ENCODE data around the gene ANXA4. TPM values are rescaled to one million over a fixed set of nuclear protein-coding genes. Genes with fewer than 3 reads are reported as not detected.

The ANXA4 gene
- total RNA-seq, 1 donor from 2014 or later: 73.6 TPM

GRCh38 chr2:69848186-69848790 is 106.4 kb downstream of the ANXA4 start:
- no peak for TF ChIP-seq CTCF (IDR thresholded peaks at IDR 0.05; ENCODE audit: insufficient read depth, low read length, poor library complexity, severe bottlenecking)
- H3K36me3 ChIP-seq (ENCODE audit: control insufficient read depth, insufficient read depth, low read length): peaks cover 2% of the 10 kb centered on the region

GRCh38 chr2:69858261-69858660 is 116.3 kb downstream of the ANXA4 start:
- DNase-seq (ENCODE audit: low read depth): no peak
- H3K36me3 ChIP-seq (ENCODE audit: control insufficient read depth, insufficient read depth, low read length): no peaks in the 10 kb centered on the region
- H3K4me3 ChIP-seq (ENCODE audit: low read depth, low read length): no peak overlapping the region
- no peaks in the 10 kb centered on the region for H3K27me3 ChIP-seq (ENCODE audit: control insufficient read depth, insufficient read depth, low read length)
- TF ChIP-seq CTCF (IDR thresholded peaks at IDR 0.05; ENCODE audit: insufficient read depth, low read length, poor library complexity, severe bottlenecking): no peak

More at GRCh38 chr2:69848186-69848790, 106.4 kb downstream of the ANXA4 start:
- DNase-seq (ENCODE audit: low read depth): no peak
- H3K27me3 ChIP-seq (ENCODE audit: control insufficient read depth, insufficient read depth, low read length): no peaks in the 10 kb centered on the region
- no peak overlapping the region for H3K4me3 ChIP-seq (ENCODE audit: low read depth, low read length)

- Histone ChIP-seq H3K36me3 (ENCODE audit: control insufficient read depth, insufficient read depth, low read length) (no peaks in the 10 kb centered on the region), H3K4me3 (ENCODE audit: low read depth, low read length) (no peak overlapping the region), H3K27me3 (ENCODE audit: control insufficient read depth, insufficient read depth, low read length) (no peaks in the 10 kb centered on the region)
- no peak for TF ChIP-seq CTCF (IDR thresholded peaks at IDR 0.05; ENCODE audit: insufficient read depth, low read length, poor library complexity, severe bottlenecking)
- DNase-seq (ENCODE audit: low read depth): no peak
These were observed 121.4 kb downstream of the ANXA4 start for GRCh38 chr2:69863298-69863697.

Other genes with a start within 250 kb of the ANXA4 start
- 32.5 and 54.3 TPM in 2 replicates for gene AAK1, start 98.4 kb upstream of the ANXA4 start, total RNA-seq
- gene GMCL1, start 87.5 kb downstream of the ANXA4 start, total RNA-seq: 10.7 and 12.2 TPM in 2 replicates
- 69.4 and 84.1 TPM in 2 replicates for gene SNRNP27, start 151.8 kb downstream of the ANXA4 start, total RNA-seq
- 14.1 and 14.4 TPM in 2 replicates for gene MXD1, start 173.0 kb downstream of the ANXA4 start, total RNA-seq
- 0.07 and 0.08 TPM in 2 replicates for gene ASPRV1, start 219.5 kb downstream of the ANXA4 start, total RNA-seq

Data from kidney epithelial cell (primary cell).